ENCODE measurements around the gene BAHCC1.

BAHCC1 gene

GRCh38 chr17:81386646-81387099 is 8.6 kb upstream of the BAHCC1 start:
- DNase-seq, result no peak

- DNase-seq, result peak; percentile 94
Measured at GRCh38 chr17:81387100-81388090, 7.9 kb upstream of the BAHCC1 start.

GRCh38 chr17:81388091-81388611 is 7.1 kb upstream of the BAHCC1 start:
- DNase-seq, result no peak

- peak; percentile 66 for DNase-seq
Measured at GRCh38 chr17:81388612-81389367, 6.5 kb upstream of the BAHCC1 start.

GRCh38 chr17:81389585-81389984 is 5.7 kb upstream of the BAHCC1 start:
- DNase-seq, result no peak

GRCh38 chr17:81390029-81390872 is 5.0 kb upstream of the BAHCC1 start:
- peak; percentile 61 for DNase-seq

GRCh38 chr17:81390873-81391255 is 4.4 kb upstream of the BAHCC1 start:
- peak; percentile 37 for DNase-seq

- peak; percentile 47 for DNase-seq
Measured at GRCh38 chr17:81391293-81391935, 3.8 kb upstream of the BAHCC1 start.

GRCh38 chr17:81391936-81392908 is 3.0 kb upstream of the BAHCC1 start:
- DNase-seq, result peak; percentile 78

GRCh38 chr17:81392909-81393654 is 2.2 kb upstream of the BAHCC1 start:
- DNase-seq, result peak; percentile 87

GRCh38 chr17:81393684-81394376 is 1.4 kb upstream of the BAHCC1 start:
- peak; percentile 93 for DNase-seq

GRCh38 chr17:81394377-81394920 is 808 bp upstream of the BAHCC1 start:
- DNase-seq, result no peak

- peak; percentile 81 for DNase-seq
Measured at GRCh38 chr17:81395600-81396277, 482 bp downstream of the BAHCC1 start.

GRCh38 chr17:81396278-81396721 is 1.0 kb downstream of the BAHCC1 start:
- DNase-seq, result no peak

- DNase-seq, result peak; percentile 95
Measured at GRCh38 chr17:81396722-81397313, 1.6 kb downstream of the BAHCC1 start.

- peak; percentile 91 for DNase-seq
Measured at GRCh38 chr17:81397314-81398175, 2.3 kb downstream of the BAHCC1 start.
